Subcutaneous adipose tissue (tissue), 4 donors: ENCODE data around the gene MAGI2. TPM values are rescaled to one million over a fixed set of nuclear protein-coding genes. Genes with fewer than 3 reads are reported as not detected.

Experiments
- CTCF ChIP-seq: fragments of 450-650 bp; IDR thresholded peaks from one replicate; pipeline ENCODE4 v1.5.1; 2016; ENCODE audit warnings: low read depth, mild to moderate bottlenecking, control low read depth, antibody characterized with exemption, moderate library complexity
- total RNA-seq, 4 donors: library from RNA; depleted of rRNA; stranded (reverse); fragments of >200 nt; gene quantifications; one replicate each; pipeline ENCODE4 v1.1.0, GENCODE V29; 2016

MAGI2 gene
- total RNA-seq, 4 donors from 2014 or later, result 13.7 to 22.9 (median 17.7) TPM

- no peak for TF ChIP-seq CTCF
Measured at GRCh38 chr7:78448911-78449310, 1004.6 kb downstream of the MAGI2 start.

- TF ChIP-seq CTCF, result no peak
Measured at GRCh38 chr7:78444267-78444666, 1009.2 kb downstream of the MAGI2 start.

- no peak for TF ChIP-seq CTCF
Measured at GRCh38 chr7:78443811-78444210, 1009.7 kb downstream of the MAGI2 start.

- no peak for TF ChIP-seq CTCF
Measured at GRCh38 chr7:78441737-78442136, 1011.7 kb downstream of the MAGI2 start.

- TF ChIP-seq CTCF, result no peak
Measured at GRCh38 chr7:78438433-78438832, 1015.0 kb downstream of the MAGI2 start.

- no peak for TF ChIP-seq CTCF
Measured at GRCh38 chr7:78437118-78437517, 1016.3 kb downstream of the MAGI2 start.

- no peak for TF ChIP-seq CTCF
Measured at GRCh38 chr7:78435355-78435754, 1018.1 kb downstream of the MAGI2 start.
